Measurements from ENCODE around the gene MPP2.

The MPP2 gene

DNA sequence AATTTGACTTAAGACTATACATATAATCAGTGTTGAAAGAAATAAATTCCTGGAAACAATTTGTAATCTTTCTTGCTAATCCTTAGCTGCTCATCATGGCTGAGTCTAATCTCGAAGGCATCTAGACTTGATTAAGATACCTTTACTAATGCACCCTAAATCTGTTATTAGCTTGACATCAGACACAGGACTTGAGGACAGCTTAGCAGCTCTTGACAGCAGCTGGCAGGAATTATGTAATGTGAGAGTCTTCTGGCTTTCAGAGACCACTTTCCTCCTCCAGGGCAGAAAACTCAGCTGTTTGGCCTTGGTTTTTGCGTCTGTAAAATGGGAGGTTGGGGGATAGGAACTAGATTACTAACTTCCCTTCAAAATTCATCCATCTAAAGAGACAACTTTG lies 7.1 kb upstream of the MPP2 start:
- peaks cover 2% of the 10 kb centered on the region for H3K4me1 ChIP-seq (ENCODE audit: control insufficient read depth, insufficient read depth, low read length)
- H3K9ac ChIP-seq (ENCODE audit: low read length in 2 of 2) = no peak overlapping the region
- peaks cover 8 to 14% of the 10 kb centered on the region in 2 donors for H3K27me3 ChIP-seq (ENCODE audit: control insufficient read depth in 1 of 2, insufficient read depth in 2 of 2, low read length in 2 of 2)
- H3K4me3 ChIP-seq (ENCODE audit: low read length in 2 of 2) = no peak overlapping the region
- H3K9me3 ChIP-seq (ENCODE audit: control insufficient read depth in 2 of 2, low read length in 2 of 2) = no peaks in the 10 kb centered on the region
- H3K36me3 ChIP-seq (ENCODE audit: control insufficient read depth in 2 of 2, insufficient read depth in 2 of 2, low read length in 2 of 2) = no peaks in the 10 kb centered on the region
- no peak overlapping the region for H3K27ac ChIP-seq (ENCODE audit: low read length)

DNA sequence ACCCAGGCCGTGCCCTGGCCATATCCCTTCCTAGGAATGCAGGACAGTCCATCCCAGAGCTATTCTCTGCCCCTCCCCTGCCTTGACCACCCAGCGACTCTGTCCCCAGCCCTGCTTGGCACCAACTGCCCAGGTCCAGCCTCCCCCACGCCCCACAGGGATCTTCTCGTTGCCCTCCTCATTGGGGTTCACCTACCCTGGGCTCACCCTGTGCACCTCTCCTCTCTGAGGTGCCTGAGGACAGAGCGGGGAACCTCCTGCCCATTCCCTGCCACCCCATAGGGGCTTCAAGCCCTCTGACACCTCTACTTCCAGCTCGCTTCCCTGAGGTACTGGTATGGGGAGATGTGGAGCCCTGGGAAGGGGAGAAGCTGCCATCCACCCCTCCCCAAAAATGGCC lies 6.2 kb upstream of the MPP2 start:
- H3K4me3 ChIP-seq (ENCODE audit: low read length in 2 of 2) = no peak overlapping the region
- no peak overlapping the region for H3K27ac ChIP-seq (ENCODE audit: low read length)
- H3K27me3 ChIP-seq (ENCODE audit: control insufficient read depth in 1 of 2, insufficient read depth in 2 of 2, low read length in 2 of 2) = peaks cover 8 to 14% of the 10 kb centered on the region in 2 donors
- no peaks in the 10 kb centered on the region for H3K9me3 ChIP-seq (ENCODE audit: control insufficient read depth in 2 of 2, low read length in 2 of 2)
- H3K9ac ChIP-seq (ENCODE audit: low read length in 2 of 2) = no peak overlapping the region
- no peaks in the 10 kb centered on the region for H3K36me3 ChIP-seq (ENCODE audit: control insufficient read depth in 2 of 2, insufficient read depth in 2 of 2, low read length in 2 of 2)
- H3K4me1 ChIP-seq (ENCODE audit: control insufficient read depth, insufficient read depth, low read length) = peaks cover 4% of the 10 kb centered on the region

DNA sequence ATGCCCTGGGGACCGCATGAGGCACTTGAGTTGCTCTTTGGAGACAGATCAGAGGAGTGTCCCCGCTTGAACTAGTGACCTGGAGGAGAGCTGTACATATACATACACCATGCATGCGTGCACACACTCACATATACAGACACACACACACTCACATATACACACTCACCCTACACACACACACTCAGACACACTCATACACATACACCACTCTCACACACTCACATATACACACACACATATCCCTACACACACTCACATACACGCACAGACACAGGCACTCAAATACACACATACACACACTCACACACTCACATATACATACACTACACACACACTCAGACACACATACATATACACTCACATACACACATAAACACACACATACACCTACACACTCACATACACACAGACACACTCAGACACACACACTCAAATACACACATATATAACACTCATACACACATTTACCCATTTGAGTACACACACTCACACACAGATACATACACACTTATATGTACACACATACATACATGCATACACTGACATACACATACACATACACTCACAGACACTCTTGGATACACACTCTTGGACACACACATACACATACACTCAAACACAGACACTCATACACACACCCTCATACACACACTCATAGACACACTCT lies 5.4 kb upstream of the MPP2 start:
- Histone ChIP-seq H3K9me3 (ENCODE audit: control insufficient read depth in 2 of 2, low read length in 2 of 2) (no peaks in the 10 kb centered on the region), H3K9ac (ENCODE audit: low read length in 2 of 2) (no peak overlapping the region), H3K27me3 (ENCODE audit: control insufficient read depth in 1 of 2, insufficient read depth in 2 of 2, low read length in 2 of 2) (peaks cover 8 to 12% of the 10 kb centered on the region in 2 donors), H3K4me3 (ENCODE audit: low read length in 2 of 2) (no peak overlapping the region), H3K36me3 (ENCODE audit: control insufficient read depth in 2 of 2, insufficient read depth in 2 of 2, low read length in 2 of 2) (no peaks in the 10 kb centered on the region), H3K27ac (ENCODE audit: low read length) (no peak overlapping the region), H3K4me1 (ENCODE audit: control insufficient read depth, insufficient read depth, low read length) (peaks cover 10% of the 10 kb centered on the region)

DNA sequence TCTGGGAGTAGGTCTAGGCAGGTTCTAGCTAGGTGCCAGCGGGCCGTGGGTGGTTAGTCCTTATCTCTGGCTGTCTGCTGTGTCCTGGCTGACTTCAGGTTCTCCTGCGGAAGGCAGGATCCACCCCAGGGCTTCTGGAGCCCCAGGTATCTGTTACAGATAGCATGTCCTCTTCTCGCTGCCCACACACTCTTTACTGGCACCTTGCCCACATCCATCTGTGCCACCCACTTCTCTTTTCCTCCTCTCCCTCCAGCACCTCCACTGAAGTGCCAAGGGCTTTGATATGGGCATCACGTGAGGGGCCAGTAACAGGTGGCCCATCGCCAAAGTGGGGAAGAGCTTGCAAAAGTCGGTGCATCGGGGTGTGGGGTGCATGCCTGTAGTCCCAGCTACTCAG lies 4.6 kb upstream of the MPP2 start:
- Histone ChIP-seq H3K27me3 (ENCODE audit: control insufficient read depth in 1 of 2, insufficient read depth in 2 of 2, low read length in 2 of 2) (peaks cover 4 to 8% of the 10 kb centered on the region in 2 donors), H3K27ac (ENCODE audit: low read length) (no peak overlapping the region), H3K9me3 (ENCODE audit: control insufficient read depth in 2 of 2, low read length in 2 of 2) (no peaks in the 10 kb centered on the region)

DNA sequence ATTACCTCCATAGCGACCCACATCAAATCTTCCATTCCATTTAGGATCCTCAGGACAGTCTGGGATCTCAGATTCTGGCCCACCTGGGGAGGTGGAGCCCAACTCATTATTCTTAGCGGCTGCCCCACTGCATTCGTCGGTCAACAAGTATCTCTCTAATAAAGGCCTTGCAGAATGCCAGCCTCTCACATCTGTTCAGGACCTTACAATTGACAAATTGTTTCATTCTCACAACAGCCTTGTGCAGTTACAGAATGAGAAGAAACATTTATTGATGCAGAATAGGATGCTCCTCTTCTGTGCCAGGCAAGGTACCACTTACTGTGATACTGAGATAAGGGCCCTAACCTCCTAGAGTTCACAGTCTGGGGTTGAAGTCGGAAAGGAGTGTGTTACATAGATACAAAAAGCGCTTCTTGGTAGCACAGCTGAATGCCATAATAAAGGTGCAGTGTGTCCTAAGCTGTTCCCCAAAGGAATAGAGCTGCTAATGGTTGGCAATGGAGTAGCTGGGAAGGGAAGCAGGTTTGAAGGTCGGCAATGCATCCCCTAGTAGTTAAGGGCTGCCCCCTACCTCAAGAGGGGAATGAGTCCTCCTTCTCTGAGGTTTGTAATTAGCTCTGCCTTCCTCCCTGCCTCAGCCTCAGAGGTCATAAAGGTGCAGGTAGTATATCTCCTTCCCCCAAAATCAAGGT lies 2.3 kb upstream of the MPP2 start:
- Histone ChIP-seq H3K9ac (ENCODE audit: low read length in 2 of 2) (no peak overlapping the region), H3K27ac (ENCODE audit: low read length) (no peak overlapping the region), H3K36me3 (ENCODE audit: control insufficient read depth in 2 of 2, insufficient read depth in 2 of 2, low read length in 2 of 2) (no peaks in the 10 kb centered on the region), H3K27me3 (ENCODE audit: control insufficient read depth in 1 of 2, insufficient read depth in 2 of 2, low read length in 2 of 2) (peaks cover 3 to 5% of the 10 kb centered on the region in 2 donors), H3K4me3 (ENCODE audit: low read length in 2 of 2) (no peak overlapping the region), H3K4me1 (ENCODE audit: control insufficient read depth, insufficient read depth, low read length) (peaks cover 24% of the 10 kb centered on the region), H3K9me3 (ENCODE audit: control insufficient read depth in 2 of 2, low read length in 2 of 2) (no peaks in the 10 kb centered on the region)

More for the DNA sequence above, 4.6 kb upstream of the MPP2 start:
- H3K4me3 ChIP-seq (ENCODE audit: low read length in 2 of 2) = no peak overlapping the region
- H3K9ac ChIP-seq (ENCODE audit: low read length in 2 of 2) = no peak overlapping the region
- peaks cover 11% of the 10 kb centered on the region for H3K4me1 ChIP-seq (ENCODE audit: control insufficient read depth, insufficient read depth, low read length)
- no peaks in the 10 kb centered on the region for H3K36me3 ChIP-seq (ENCODE audit: control insufficient read depth in 2 of 2, insufficient read depth in 2 of 2, low read length in 2 of 2)

DNA sequence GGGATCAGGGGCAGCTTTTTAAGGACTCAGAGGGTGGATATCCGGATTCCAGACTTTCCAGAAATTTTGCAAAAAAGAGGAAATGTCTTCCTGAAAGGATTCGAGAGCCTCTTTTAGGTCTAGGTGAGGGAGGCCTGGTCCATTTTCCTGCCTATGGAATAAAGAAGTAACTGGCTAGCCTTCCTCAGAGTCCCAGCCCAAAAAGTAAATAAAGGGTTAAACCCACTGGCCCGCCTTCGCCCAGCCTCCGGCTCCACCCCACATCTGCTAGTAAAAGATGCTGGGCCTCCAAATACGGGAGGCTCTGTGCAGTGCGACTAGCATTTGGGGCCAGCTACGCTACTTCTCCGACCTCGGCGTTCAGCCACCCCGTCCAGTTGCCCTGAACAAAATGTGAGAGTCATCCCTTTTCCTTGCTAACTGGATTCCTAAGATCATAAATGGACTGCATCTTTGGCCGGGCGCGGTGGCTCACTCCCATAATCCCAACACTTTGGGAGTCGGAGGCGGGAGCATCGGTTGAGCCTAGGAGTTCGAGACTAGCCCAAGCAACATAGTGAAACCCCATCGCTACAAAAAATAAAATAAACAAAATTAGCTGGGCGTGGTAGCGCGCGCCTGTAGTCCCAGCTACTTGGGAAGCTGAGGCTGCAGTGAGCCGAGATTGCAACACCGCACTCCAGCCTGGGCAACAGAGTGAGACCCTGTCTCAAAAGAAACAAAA lies 824 bp upstream of the MPP2 start:
- Histone ChIP-seq H3K9me3 (ENCODE audit: control insufficient read depth in 2 of 2, low read length in 2 of 2) (no peaks in the 10 kb centered on the region), H3K27me3 (ENCODE audit: control insufficient read depth in 1 of 2, insufficient read depth in 2 of 2, low read length in 2 of 2) (peaks cover 0 to 2% of the 10 kb centered on the region in 2 donors), H3K9ac (ENCODE audit: low read length in 2 of 2) (peak overlapping the region; percentile 90 to 96), H3K27ac (ENCODE audit: low read length) (peak overlapping the region; percentile 96), H3K4me1 (ENCODE audit: control insufficient read depth, insufficient read depth, low read length) (peaks cover 24% of the 10 kb centered on the region), H3K36me3 (ENCODE audit: control insufficient read depth in 2 of 2, insufficient read depth in 2 of 2, low read length in 2 of 2) (peaks cover 5 to 7% of the 10 kb centered on the region in 2 donors), H3K4me3 (ENCODE audit: low read length in 2 of 2) (peak overlapping the region; percentile 68 to 88)

DNA sequence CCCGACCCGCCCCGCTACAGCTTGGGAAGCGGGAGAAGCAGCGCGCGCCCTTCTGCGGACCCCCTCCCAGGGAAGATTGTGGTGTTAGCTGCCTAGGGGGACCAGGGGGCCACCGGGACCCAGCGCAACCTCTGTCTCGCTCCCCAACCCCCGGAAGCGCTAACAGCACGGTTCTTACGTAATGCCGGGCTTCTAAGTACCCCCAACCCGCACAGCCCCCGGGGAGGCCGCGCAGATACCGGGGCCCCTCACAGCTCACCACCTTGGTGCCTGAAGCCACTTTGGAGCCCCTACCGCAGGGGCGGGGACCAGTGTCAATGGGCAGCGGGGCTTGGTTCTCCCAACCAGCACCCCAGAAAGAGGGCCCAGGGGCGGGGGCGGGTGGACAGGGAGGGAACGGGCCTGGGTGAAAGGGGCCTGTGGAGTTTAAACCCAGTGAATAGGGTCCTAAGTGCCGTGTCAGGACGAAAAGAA lies 348 bp downstream of the MPP2 start:
- Histone ChIP-seq H3K9ac (ENCODE audit: low read length in 2 of 2) (peak overlapping the region; percentile 90 to 96), H3K27me3 (ENCODE audit: control insufficient read depth in 1 of 2, insufficient read depth in 2 of 2, low read length in 2 of 2) (no peaks in the 10 kb centered on the region), H3K4me1 (ENCODE audit: control insufficient read depth, insufficient read depth, low read length) (peaks cover 24% of the 10 kb centered on the region), H3K27ac (ENCODE audit: low read length) (peak overlapping the region; percentile 96), H3K4me3 (ENCODE audit: low read length in 2 of 2) (peak overlapping the region; percentile 68 to 88), H3K9me3 (ENCODE audit: control insufficient read depth in 2 of 2, low read length in 2 of 2) (no peaks in the 10 kb centered on the region), H3K36me3 (ENCODE audit: control insufficient read depth in 2 of 2, insufficient read depth in 2 of 2, low read length in 2 of 2) (peaks cover 5 to 7% of the 10 kb centered on the region in 2 donors)

DNA sequence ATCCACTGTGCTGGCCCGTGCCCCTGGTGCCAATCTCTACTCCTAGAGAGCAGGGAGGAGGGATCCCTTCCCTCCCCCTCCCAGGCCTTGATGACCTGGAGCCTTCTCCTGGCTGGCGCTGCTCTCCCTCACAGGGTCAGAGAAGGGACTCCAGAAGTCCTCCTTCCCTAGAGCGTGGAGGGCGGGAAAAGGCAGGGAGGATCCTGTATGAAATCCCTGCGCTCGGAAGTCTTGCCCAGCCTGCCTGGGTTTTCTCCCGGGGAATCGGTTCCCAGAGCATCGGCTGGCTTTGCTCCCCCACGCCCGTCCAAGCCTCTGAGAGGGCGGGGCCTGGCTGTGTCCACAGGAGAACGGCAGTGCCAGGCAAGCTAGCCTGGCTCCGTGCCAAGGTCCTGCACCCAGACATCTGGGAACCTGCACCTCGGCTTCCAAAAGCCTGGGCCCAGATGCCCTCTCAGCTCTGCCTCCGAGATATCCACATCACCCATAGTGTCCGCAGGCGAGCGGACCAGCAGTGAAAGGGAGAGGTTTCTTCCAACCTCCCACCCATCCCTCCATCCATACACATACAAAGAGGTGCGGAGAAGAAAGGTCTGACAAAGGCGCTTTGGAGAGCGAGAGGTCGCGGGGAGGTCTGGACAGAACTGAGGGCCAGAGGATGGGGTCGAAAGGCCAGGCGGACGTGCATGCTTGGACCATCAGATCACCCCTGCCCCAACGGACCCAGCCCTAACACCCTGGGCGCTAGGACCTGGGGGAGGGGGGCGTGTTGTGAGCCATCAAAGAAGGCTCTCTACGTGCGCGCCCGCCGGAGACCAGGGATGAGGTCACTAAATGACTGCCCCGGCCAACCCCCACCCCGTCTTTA lies 1.1 kb downstream of the MPP2 start:
- peaks cover 5 to 7% of the 10 kb centered on the region in 2 donors for H3K36me3 ChIP-seq (ENCODE audit: control insufficient read depth in 2 of 2, insufficient read depth in 2 of 2, low read length in 2 of 2)
- H3K4me3 ChIP-seq (ENCODE audit: low read length in 2 of 2) = peak overlapping the region; percentile 68 to 88
- peak overlapping the region; percentile 60 to 96 for H3K9ac ChIP-seq (ENCODE audit: low read length in 2 of 2)
- H3K9me3 ChIP-seq (ENCODE audit: control insufficient read depth in 2 of 2, low read length in 2 of 2) = no peaks in the 10 kb centered on the region
- peak overlapping the region; percentile 96 for H3K27ac ChIP-seq (ENCODE audit: low read length)
- H3K27me3 ChIP-seq (ENCODE audit: control insufficient read depth in 1 of 2, insufficient read depth in 2 of 2, low read length in 2 of 2) = no peaks in the 10 kb centered on the region
- H3K4me1 ChIP-seq (ENCODE audit: control insufficient read depth, insufficient read depth, low read length) = peaks cover 30% of the 10 kb centered on the region

DNA sequence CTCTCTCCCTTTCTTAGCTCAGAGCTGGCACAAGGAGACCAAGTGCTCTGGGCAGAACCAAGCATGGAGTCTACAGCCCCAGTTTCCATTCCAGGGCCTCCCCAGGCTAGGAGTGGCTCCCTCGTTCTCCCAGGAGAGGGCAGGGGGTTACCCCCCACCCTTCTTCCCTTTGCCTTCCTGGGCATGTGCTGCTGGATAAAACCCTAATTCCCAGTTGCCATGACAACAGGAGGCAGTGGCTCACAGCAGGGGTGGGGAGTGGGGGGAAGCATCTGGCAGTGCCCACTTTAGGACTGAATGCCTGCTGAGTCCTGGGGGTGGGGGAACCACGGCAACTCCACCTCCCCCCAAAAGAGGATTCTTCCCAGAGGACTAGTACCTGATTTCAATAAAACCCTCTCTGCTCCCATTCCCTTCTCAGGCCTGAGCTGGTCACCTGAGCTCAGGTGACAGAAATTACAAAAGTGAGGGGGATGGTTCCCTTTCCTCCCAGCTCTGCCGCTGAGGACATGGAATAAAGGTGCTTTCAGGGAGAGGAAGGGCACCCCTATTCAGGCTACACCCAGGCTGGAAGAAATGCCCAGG lies 1.8 kb downstream of the MPP2 start:
- Histone ChIP-seq H3K27me3 (ENCODE audit: control insufficient read depth in 1 of 2, insufficient read depth in 2 of 2, low read length in 2 of 2) (no peaks in the 10 kb centered on the region), H3K4me3 (ENCODE audit: low read length in 2 of 2) (peak overlapping the region; percentile 68 to 88), H3K9me3 (ENCODE audit: control insufficient read depth in 2 of 2, low read length in 2 of 2) (no peaks in the 10 kb centered on the region), H3K27ac (ENCODE audit: low read length) (peak overlapping the region; percentile 96), H3K4me1 (ENCODE audit: control insufficient read depth, insufficient read depth, low read length) (peaks cover 37% of the 10 kb centered on the region), H3K9ac (ENCODE audit: low read length in 2 of 2) (peak overlapping the region; percentile 60 to 96), H3K36me3 (ENCODE audit: control insufficient read depth in 2 of 2, insufficient read depth in 2 of 2, low read length in 2 of 2) (peaks cover 5 to 7% of the 10 kb centered on the region in 2 donors)
